Natural killer cell treated with Interleukin-12 subunit alpha and Interleukin-12 subunit beta and Interleukin-15 and Interleukin-18, amount 100 ng/mL, for 72 hours (primary cell): ENCODE data around the gene GPR132. TPM values are rescaled to one million over a fixed set of nuclear protein-coding genes. Genes with fewer than 3 reads are reported as not detected.
A peak's percentile ranks its signal among the peaks of the same experiment; 100 is the strongest.

Experiments used
- ATAC-seq, 2 donors: fragments of 150-1000 bp; cut with Tn5 transposase in 1 of 2; sonication (Bioruptor Pico), chemical (Tn5 transposase) in 1 of 2; 2 replicates each; pipeline ENCODE4 v1.10.0; 2021
- DNase-seq: peaks from one replicate; pipeline ENCODE4 v3.0.0; 2022; ENCODE audit warnings: low spot score
- H3K27ac Mint-ChIP-seq, 2 donors: 1 replicate in 1 of 2; 2 replicates in 1 of 2; pipeline ENCODE4 v1.8.0; 2022; ENCODE audit warnings: mixed read lengths in 2 of 2, mild to moderate bottlenecking in 1 of 2, moderate library complexity in 1 of 2
- H3K27me3 Mint-ChIP-seq, 2 donors: 1 replicate in 1 of 2; 2 replicates in 1 of 2; pipeline ENCODE4 v1.8.0; 2022; ENCODE audit warnings: mixed read lengths in 2 of 2
- H3K36me3 Mint-ChIP-seq: one replicate; pipeline ENCODE4 v1.8.0; 2022; ENCODE audit warnings: mixed read lengths
- H3K4me1 Mint-ChIP-seq, 2 donors: 1 replicate in 1 of 2; 2 replicates in 1 of 2; pipeline ENCODE4 v1.8.0; 2022; ENCODE audit warnings: low read depth in 2 of 2, mixed read lengths in 2 of 2, mild to moderate bottlenecking in 1 of 2
- H3K4me3 Mint-ChIP-seq: one replicate; pipeline ENCODE4 v1.8.0; 2022; ENCODE audit warnings: mixed read lengths
- H3K9me3 Mint-ChIP-seq: 2 replicates; pipeline ENCODE4 v1.8.0; 2022; ENCODE audit warnings: mixed read lengths
- total RNA-seq, 2 donors: library from RNA; stranded (reverse); gene quantifications; one replicate each; pipeline ENCODE4 v1.2.3, GENCODE V29; 2022

GPR132 gene
- total RNA-seq, 2 donors from 2014 or later, result 80.9 to 88.3 TPM

DNA sequence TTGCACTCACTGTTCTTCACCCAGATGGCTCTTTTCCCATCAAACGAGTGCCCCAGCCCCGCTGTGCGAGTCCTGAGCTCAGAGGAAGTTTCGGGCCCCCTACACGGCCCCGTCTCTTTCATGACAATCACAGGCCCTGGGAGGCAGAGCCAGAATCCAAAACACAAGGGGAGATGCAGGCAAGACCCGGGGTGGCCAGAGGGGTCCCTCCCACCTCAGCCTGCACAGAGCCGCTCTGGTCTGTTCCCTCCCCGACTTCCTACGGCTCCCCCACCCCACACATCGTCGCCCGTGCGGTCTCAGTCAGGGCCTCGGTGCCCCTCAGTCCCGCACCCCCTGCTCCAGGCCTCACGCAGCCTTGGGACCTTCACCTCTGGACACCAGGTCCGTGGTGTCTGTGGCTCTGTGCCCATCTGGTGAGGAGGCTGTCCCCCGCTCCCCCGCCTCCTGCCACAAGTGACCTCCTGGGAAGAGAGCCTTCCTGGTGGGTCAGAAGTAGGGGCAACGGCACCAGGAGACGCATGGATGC is 8.9 kb downstream of the GPR132 start:
- Mint-ChIP-seq H3K9me3 (no peaks in the 10 kb centered on the region), H3K4me3 (no peak overlapping the region), H3K36me3 (peaks cover 10% of the 10 kb centered on the region), H3K27ac (no peak overlapping the region), H3K27me3 (no peaks in the 10 kb centered on the region), H3K4me1 (peaks cover 22 to 27% of the 10 kb centered on the region in 2 donors)
- DNase-seq, result no peak
- ATAC-seq, result no peak

- H3K27ac Mint-ChIP-seq, result no peak overlapping the region
- DNase-seq, result no peak
- ATAC-seq, result no peak
- H3K27me3 Mint-ChIP-seq, result no peaks in the 10 kb centered on the region
- no peak overlapping the region for H3K4me3 Mint-ChIP-seq
- peaks cover 14% of the 10 kb centered on the region for H3K36me3 Mint-ChIP-seq
- H3K9me3 Mint-ChIP-seq, result no peaks in the 10 kb centered on the region
- H3K4me1 Mint-ChIP-seq, result peaks cover 26 to 31% of the 10 kb centered on the region in 2 donors
Observed at GRCh38 chr14:105055736-105056302, 9.4 kb downstream of the GPR132 start.

- H3K36me3 Mint-ChIP-seq, result peaks cover 14% of the 10 kb centered on the region
- no peaks in the 10 kb centered on the region for H3K9me3 Mint-ChIP-seq
- no peaks in the 10 kb centered on the region for H3K27me3 Mint-ChIP-seq
- no peak overlapping the region for H3K4me3 Mint-ChIP-seq
- ATAC-seq, result no peak
- DNase-seq, result no peak
- peaks cover 21 to 27% of the 10 kb centered on the region in 2 donors for H3K4me1 Mint-ChIP-seq
- no peak overlapping the region for H3K27ac Mint-ChIP-seq
Observed at GRCh38 chr14:105055334-105055733, 9.9 kb downstream of the GPR132 start.

- ATAC-seq (no peak), DNase-seq (no peak)
- no peaks in the 10 kb centered on the region for H3K9me3 Mint-ChIP-seq
- no peak overlapping the region for H3K27ac Mint-ChIP-seq
- H3K4me3 Mint-ChIP-seq, result no peak overlapping the region
- H3K36me3 Mint-ChIP-seq, result peaks cover 14% of the 10 kb centered on the region
- no peaks in the 10 kb centered on the region for H3K27me3 Mint-ChIP-seq
- H3K4me1 Mint-ChIP-seq, result peaks cover 10 to 16% of the 10 kb centered on the region in 2 donors
Observed at GRCh38 chr14:105053996-105054395, 11.2 kb downstream of the GPR132 start.

DNA sequence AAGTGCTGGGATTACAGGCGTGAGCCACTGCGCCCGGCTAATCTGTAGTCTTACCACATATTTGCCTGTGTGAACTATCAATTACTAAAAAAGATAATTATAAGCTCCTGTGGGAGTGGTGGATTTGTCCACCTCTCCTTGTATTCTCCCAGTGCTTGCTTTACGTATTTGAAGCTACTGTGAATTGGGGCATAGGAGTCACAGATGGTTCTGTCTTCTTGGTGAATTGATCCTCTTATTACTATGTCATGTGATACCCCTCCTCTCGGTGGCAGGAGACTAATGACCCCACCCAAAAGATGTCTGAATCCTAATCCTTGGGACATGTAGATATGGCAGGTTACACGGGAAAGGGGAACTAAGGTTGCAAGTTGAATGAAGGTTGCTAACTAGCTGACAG is 11.8 kb downstream of the GPR132 start:
- ATAC-seq (no peak), DNase-seq (no peak)
- Mint-ChIP-seq H3K4me3 (no peak overlapping the region), H3K9me3 (no peaks in the 10 kb centered on the region), H3K4me1 (peaks cover 10 to 16% of the 10 kb centered on the region in 2 donors), H3K27ac (no peak overlapping the region), H3K27me3 (no peaks in the 10 kb centered on the region), H3K36me3 (peaks cover 14% of the 10 kb centered on the region)

- Mint-ChIP-seq H3K4me1 (peaks cover 10 to 16% of the 10 kb centered on the region in 2 donors), H3K36me3 (peaks cover 14% of the 10 kb centered on the region), H3K4me3 (no peak overlapping the region), H3K27ac (peak overlapping the region in 1 of 2 donors; percentile 63), H3K9me3 (no peaks in the 10 kb centered on the region), H3K27me3 (no peaks in the 10 kb centered on the region)
- no peak for DNase-seq
- ATAC-seq, result no peak
Observed at GRCh38 chr14:105052110-105052458, 13.1 kb downstream of the GPR132 start.

DNA sequence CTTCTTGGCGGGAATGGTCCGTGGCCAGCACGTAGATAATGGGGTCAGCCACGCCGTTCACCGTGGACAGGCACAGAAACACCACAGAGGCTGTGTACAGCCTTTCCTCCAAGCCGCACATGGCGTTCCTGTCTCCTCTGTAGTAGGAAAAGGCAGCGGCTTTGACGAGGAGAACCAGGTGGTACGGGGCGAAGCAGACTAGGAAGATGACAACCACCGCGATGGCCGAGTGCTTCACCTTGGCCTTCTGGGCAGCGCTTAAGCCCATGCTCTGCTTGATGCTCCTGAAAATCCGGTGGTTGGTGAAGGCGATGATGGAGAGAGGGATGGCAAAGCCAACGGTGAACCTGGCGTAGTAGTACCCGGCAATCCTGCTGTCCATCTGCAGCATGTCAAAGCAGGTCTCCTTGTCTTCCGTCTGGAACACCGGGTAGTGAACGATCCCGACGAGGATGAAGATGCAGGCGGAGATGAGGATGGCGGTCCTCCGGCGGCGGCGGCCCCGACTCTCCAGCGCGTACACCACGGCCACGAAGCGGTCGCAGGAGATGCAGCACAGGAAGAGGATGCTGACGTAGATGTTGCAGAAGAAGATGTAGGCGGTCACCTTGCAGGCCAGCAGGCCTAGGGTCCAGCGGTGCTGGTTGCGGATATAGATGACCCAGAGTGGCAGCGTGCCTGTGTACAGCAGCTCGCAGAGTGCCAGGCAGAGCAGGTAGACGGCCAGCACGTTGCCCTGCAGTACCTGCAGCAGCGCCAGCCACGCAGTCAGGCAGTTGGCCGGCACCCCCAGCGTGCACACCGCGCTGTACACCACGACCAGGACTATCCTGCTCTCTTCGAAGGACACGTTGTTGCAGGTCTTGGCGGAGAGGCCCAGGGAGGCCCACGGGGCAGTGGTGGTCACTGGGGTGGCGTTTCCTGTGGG is 13.8 kb downstream of the GPR132 start:
- Mint-ChIP-seq H3K27ac (peak overlapping the region in 1 of 2 donors; percentile 63), H3K4me3 (no peak overlapping the region), H3K27me3 (no peaks in the 10 kb centered on the region), H3K36me3 (peaks cover 14% of the 10 kb centered on the region), H3K9me3 (no peaks in the 10 kb centered on the region), H3K4me1 (peaks cover 10 to 13% of the 10 kb centered on the region in 2 donors)
- ATAC-seq (peak in 1 of 2 donors; percentile 50), DNase-seq (no peak)

- peaks cover 15 to 17% of the 10 kb centered on the region in 2 donors for H3K4me1 Mint-ChIP-seq
- no peaks in the 10 kb centered on the region for H3K9me3 Mint-ChIP-seq
- no peak overlapping the region for H3K27ac Mint-ChIP-seq
- H3K36me3 Mint-ChIP-seq, result peaks cover 14% of the 10 kb centered on the region
- no peak overlapping the region for H3K4me3 Mint-ChIP-seq
- H3K27me3 Mint-ChIP-seq, result no peaks in the 10 kb centered on the region
- ATAC-seq (no peak), DNase-seq (no peak)
Observed at GRCh38 chr14:105050551-105050897, 14.7 kb downstream of the GPR132 start.

DNA sequence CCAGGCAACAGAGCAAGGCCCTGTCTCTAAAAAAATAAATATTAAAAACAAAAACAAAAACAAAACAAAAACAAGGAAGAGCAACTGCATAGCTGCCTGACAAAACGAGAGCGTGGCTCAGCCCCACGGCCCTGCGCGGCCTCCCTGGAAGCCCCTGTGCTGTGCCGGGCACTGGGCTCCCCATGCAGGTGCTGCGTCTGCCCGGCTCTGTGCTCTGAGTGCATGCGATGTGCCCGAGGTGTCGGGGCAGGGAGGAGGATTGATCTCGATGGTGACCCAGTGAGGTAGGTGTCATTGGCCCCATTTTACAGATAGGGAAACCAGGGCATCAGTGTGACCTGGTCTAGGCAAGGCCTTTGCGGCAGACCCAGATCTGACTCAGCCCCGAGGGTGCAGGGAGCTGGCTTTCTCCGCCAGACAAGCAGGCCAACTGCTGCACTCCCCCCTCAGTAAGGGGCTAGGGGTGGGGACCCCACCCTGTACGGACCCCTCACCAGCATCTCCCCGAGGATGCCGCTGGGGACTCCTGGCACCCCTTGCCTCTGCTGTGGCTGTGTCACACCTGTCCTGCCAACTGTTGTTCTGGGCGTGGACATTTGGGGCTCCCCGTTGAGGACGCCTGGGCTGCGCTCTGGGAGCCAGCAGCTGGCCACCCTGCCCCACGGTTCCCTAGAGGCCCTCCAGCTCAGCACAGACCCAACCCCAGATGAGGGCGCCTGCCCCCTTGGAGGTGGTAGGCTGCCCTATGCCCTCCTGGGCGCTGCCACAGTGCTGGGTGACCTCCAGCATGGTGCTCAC is 15.3 kb downstream of the GPR132 start:
- H3K27ac Mint-ChIP-seq, result no peak overlapping the region
- no peaks in the 10 kb centered on the region for H3K27me3 Mint-ChIP-seq
- peaks cover 16 to 18% of the 10 kb centered on the region in 2 donors for H3K4me1 Mint-ChIP-seq
- ATAC-seq, result no peak
- no peak overlapping the region for H3K4me3 Mint-ChIP-seq
- no peaks in the 10 kb centered on the region for H3K9me3 Mint-ChIP-seq
- no peak for DNase-seq
- H3K36me3 Mint-ChIP-seq, result peaks cover 14% of the 10 kb centered on the region

DNA sequence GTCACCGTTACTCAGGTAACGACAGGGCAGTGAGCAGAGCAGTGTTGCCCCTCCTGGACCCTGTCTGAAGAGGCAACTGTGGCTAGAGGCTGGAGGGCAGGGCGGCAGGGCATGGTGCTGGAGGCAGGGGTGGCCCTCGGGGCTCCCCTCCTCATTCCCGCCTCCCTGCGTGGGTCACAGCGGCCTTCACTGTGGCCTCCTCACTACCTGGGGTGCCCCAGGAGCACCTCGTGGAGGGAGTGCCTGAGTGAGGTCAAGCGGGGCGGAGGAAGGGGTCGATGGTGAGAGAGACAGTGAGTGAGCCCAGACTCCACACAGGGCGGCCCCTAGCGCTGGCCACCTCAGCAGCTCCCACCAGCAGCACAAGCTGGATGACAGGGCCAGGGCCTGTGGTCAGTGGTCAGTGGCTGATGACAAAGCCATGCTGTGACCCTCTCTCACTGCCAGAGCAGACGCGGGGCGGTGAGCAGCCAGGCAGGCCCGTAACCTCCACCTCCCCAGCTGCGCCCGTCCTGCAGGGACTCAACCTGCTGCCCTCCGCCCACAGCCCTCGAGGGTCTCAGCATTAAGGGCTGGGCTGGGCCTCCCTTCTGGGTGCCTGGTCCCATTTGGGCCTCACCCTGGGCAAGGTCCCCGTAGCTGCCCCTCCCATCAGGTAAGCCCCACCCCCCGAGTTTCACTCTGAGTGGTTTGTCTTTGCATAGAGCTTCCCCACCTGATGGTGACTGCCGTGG is 17.8 kb downstream of the GPR132 start:
- Mint-ChIP-seq H3K36me3 (peaks cover 10% of the 10 kb centered on the region), H3K4me3 (no peak overlapping the region), H3K4me1 (peaks cover 21 to 22% of the 10 kb centered on the region in 2 donors), H3K27me3 (no peaks in the 10 kb centered on the region), H3K9me3 (no peaks in the 10 kb centered on the region), H3K27ac (no peak overlapping the region)
- peak in 1 of 2 donors; percentile 2 for ATAC-seq
- DNase-seq, result no peak

DNA sequence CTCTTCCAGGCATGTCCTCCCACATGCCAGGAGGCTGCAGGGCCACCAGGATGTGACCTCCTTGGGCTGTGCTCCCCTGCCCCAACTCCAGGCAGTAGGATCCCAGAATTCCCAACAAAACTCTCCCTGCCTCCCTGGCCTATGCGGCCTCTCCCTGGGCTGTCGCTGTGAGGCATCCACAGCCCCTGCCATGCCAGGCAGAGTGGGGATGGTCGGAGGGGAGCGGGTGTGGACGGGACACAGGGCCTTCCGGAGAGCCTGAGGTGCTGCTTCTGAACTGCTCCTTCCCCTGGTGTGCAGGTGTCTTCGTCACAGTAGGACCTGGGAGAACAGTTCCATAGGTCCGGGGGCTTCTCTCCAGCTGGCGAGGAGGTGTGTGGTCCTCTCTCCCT is 18.3 kb downstream of the GPR132 start:
- H3K27ac Mint-ChIP-seq, result no peak overlapping the region
- ATAC-seq, result no peak
- H3K4me1 Mint-ChIP-seq, result peaks cover 21% of the 10 kb centered on the region in 2 donors
- H3K27me3 Mint-ChIP-seq, result no peaks in the 10 kb centered on the region
- DNase-seq, result no peak
- H3K36me3 Mint-ChIP-seq, result peaks cover 9% of the 10 kb centered on the region
- H3K4me3 Mint-ChIP-seq, result no peak overlapping the region
- no peaks in the 10 kb centered on the region for H3K9me3 Mint-ChIP-seq

- Mint-ChIP-seq H3K27me3 (no peaks in the 10 kb centered on the region), H3K9me3 (no peaks in the 10 kb centered on the region), H3K36me3 (no peaks in the 10 kb centered on the region), H3K4me1 (peaks cover 11 to 12% of the 10 kb centered on the region in 2 donors), H3K27ac (peak overlapping the region; percentile 27 to 53), H3K4me3 (no peak overlapping the region)
- peak; percentile 91 to 94 for ATAC-seq
- peak; percentile 93 for DNase-seq
Observed at GRCh38 chr14:105045710-105046326, 19.4 kb downstream of the GPR132 start.

DNA sequence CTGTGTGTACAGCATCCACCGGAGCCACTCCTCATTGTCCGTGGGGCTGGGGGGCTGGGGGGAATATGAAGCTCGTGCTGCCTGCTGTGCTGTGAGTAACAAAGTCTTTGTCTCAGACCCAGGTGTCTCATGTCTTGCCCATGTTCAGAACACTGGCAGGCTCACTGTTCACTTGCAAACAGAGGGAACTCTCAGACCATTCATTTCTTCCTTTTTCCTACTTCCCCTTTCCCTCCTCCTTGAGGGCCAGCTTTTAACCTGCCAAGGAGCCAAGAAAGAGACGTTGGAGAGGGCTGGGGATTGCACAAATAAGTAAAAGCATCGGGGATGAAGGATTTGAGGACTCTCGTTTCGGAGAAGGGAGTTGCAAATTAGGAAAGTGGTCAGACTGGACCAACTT is 21.6 kb downstream of the GPR132 start:
- no peak overlapping the region for H3K4me3 Mint-ChIP-seq
- H3K27ac Mint-ChIP-seq, result no peak overlapping the region
- DNase-seq, result no peak
- no peak for ATAC-seq
- no peaks in the 10 kb centered on the region for H3K9me3 Mint-ChIP-seq
- no peaks in the 10 kb centered on the region for H3K36me3 Mint-ChIP-seq
- H3K4me1 Mint-ChIP-seq, result peaks cover 11 to 12% of the 10 kb centered on the region in 2 donors
- no peaks in the 10 kb centered on the region for H3K27me3 Mint-ChIP-seq
